Right ventricle myocardium superior (tissue), 1 donor: ENCODE results near the gene DACT2. TPM values are rescaled to one million over a fixed set of nuclear protein-coding genes. Genes with fewer than 3 reads are reported as not detected.

ENCODE experiments used
- ATAC-seq: fragments of 200-7000 bp; cut with Tn5 transposase; one replicate; pipeline ENCODE4 v1.9.1; 2020; ENCODE audit warnings: mild to moderate bottlenecking; ENCODE audit not compliant: poor library complexity
- DNase-seq: peaks from one replicate; pipeline ENCODE4 v3.0.0-alpha.2; 2020
- intact Hi-C: fragments of 100-400 bp; cut with DNase I; formaldehyde crosslinking; loops from one replicate; pipeline ENCODE4 v1.11.2; 2022
- total RNA-seq: library from RNA; stranded (reverse); fragmentation: NEBNext Ultra II Directional; extraction: Animal tissue kit (Norgen Biotek cat#: 25700); gene quantifications from one replicate; pipeline ENCODE4 v1.2.1, GENCODE V29; 2021
- donor health status: DM: no; HTN: yes; CAD: no; lungs with severe emphysema.

The DACT2 gene
- total RNA-seq, 1 donor from 2014 or later: 1.6 TPM

DNA sequence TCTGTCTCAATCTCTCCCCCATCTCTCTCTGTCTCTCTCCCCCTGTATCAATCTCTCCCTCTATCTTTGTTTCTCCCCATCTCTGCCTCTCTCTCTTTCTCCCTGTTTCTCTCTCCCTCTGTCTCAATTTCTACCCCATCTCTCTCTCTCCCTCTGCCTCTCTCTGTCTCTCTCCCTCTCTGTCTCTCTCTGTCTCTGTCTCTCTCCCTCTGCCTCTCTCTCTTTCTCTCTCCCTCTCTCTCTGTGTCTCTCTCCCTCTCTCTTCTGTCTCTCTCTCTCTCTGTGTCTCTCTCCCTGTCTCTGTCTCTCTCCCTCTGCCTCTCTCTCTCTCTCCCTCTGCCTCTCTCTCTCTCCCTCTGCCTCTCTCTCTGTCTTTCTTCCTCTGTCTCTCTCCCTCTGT is 62.6 kb downstream of the DACT2 start:
- no peak for DNase-seq
- intact Hi-C loops: no loop called here

More for the DNA sequence above, 62.6 kb downstream of the DACT2 start:
- ATAC-seq: no peak

Other genes with a start within 250 kb of the DACT2 start
- 1.0 TPM for gene FRMD1, start 240.6 kb downstream of the DACT2 start, total RNA-seq
- 10.9 TPM for gene SMOC2, start 121.4 kb upstream of the DACT2 start, total RNA-seq